GM19463 (cell line): Measurements from ENCODE around the gene ZBTB14.

Experiments
- ATAC-seq: cut with Tn5 transposase; IDR thresholded peaks from one replicate; pipeline ENCODE4 v1.9.1; 2021; ENCODE audit warnings: mild to moderate bottlenecking, moderate library complexity; ENCODE audit not compliant: unreplicated experiment

The ZBTB14 gene

GRCh38 chr18:5295231-5295920 lies at the start of gene ZBTB14:
Gene ZBTB14, minus strand, starts transcription at chr18:5295726. Its CDS starts 2,480 bp downstream, at chr18:5293246.
- ATAC-seq = peak; percentile 27

- ATAC-seq = no peak
Observed at GRCh38 chr18:5339202-5339834, 43.8 kb upstream of the ZBTB14 start.

- ATAC-seq = no peak
Observed at GRCh38 chr18:5334456-5335075, 39.0 kb upstream of the ZBTB14 start.

- ATAC-seq = no peak
Observed at GRCh38 chr18:5318061-5318700, 22.7 kb upstream of the ZBTB14 start.

GRCh38 chr18:5317186-5317585 lies 21.7 kb upstream of the ZBTB14 start:
- no peak for ATAC-seq

GRCh38 chr18:5315838-5316237 lies 20.3 kb upstream of the ZBTB14 start:
- ATAC-seq = peak; percentile 47

- ATAC-seq = no peak
Observed at GRCh38 chr18:5311301-5311989, 15.9 kb upstream of the ZBTB14 start.

GRCh38 chr18:5309888-5310470 lies 14.5 kb upstream of the ZBTB14 start:
- peak; percentile 98 for ATAC-seq

GRCh38 chr18:5305835-5306234 lies 10.3 kb upstream of the ZBTB14 start:
- ATAC-seq = no peak

GRCh38 chr18:5304232-5304631 lies 8.7 kb upstream of the ZBTB14 start:
- ATAC-seq = no peak

- no peak for ATAC-seq
Observed at GRCh38 chr18:5303636-5304035, 8.1 kb upstream of the ZBTB14 start.

GRCh38 chr18:5302606-5303005 lies 7.1 kb upstream of the ZBTB14 start:
- ATAC-seq = no peak

GRCh38 chr18:5300476-5301010 lies 5.0 kb upstream of the ZBTB14 start:
- no peak for ATAC-seq

GRCh38 chr18:5298156-5298852 lies 2.8 kb upstream of the ZBTB14 start:
- no peak for ATAC-seq

GRCh38 chr18:5297597-5297996 lies 2.1 kb upstream of the ZBTB14 start:
- no peak for ATAC-seq

GRCh38 chr18:5296706-5297320 lies 1.3 kb upstream of the ZBTB14 start:
- ATAC-seq = peak; percentile 9

- peak; percentile 58 for ATAC-seq
Observed at GRCh38 chr18:5295981-5296705, 617 bp upstream of the ZBTB14 start.

GRCh38 chr18:5294457-5295230 lies 882 bp downstream of the ZBTB14 start:
- ATAC-seq = peak; percentile 4
